SK-N-MC (cell line): ENCODE data around the gene SAPCD1.
"Not testable (repeated sequence)": the region's sequence is repeated elsewhere in the genome, so short reads cannot be mapped to it uniquely, and the experiment has no call there.

ENCODE experiments used
- DNase-seq: peaks from one replicate; pipeline ENCODE4 v3.0.0-alpha.2; 2011; ENCODE audit warnings: low read depth, low spot score
- H3K27ac ChIP-seq: fragments of 200-600 bp; sonication (generic); 2 replicates; pipeline ENCODE4 v1.5.1; 2016; ENCODE audit warnings: mixed run types
- H3K36me3 ChIP-seq: fragments of 200-600 bp; sonication (generic); 2 replicates; pipeline ENCODE4 v1.6.1; 2017; ENCODE audit warnings: antibody characterized with exemption, low read length, mixed read lengths; ENCODE audit not compliant: insufficient read depth
- H3K4me3 ChIP-seq: fragments of 200-600 bp; sonication (generic); 2 replicates; pipeline ENCODE4 v1.5.1; 2016
- H3K9ac ChIP-seq: fragments of 200-600 bp; sonication (generic); 2 replicates; pipeline ENCODE4 v1.8.0; 2017; ENCODE audit warnings: mixed run types, mixed read lengths; ENCODE audit not compliant: insufficient read length
- H3K9me3 ChIP-seq: fragments of 200-600 bp; sonication (generic); 2 replicates; pipeline ENCODE4 v1.6.1; 2017; ENCODE audit warnings: low read depth, mild to moderate bottlenecking, antibody characterized with exemption, low read length, moderate library complexity, mixed read lengths
- EZH2 ChIP-seq: fragments of 200-600 bp; sonication (generic); IDR thresholded peaks from one replicate; pipeline ENCODE4 v1.6.1; 2017; ENCODE audit warnings: antibody characterized with exemption
- FOXP2 ChIP-seq: optimal IDR thresholded peaks from 2 replicates; pipeline ENCODE3; 2011; ENCODE audit warnings: mild to moderate bottlenecking, moderate library complexity; ENCODE audit not compliant: insufficient read depth; ENCODE audit errors: extremely low read length, control extremely low read depth
- POLR2AphosphoS5 ChIP-seq: IDR thresholded peaks from 2 replicates; pipeline ENCODE4 v1.6.1; 2012; ENCODE audit warnings: mild to moderate bottlenecking, low read depth, low read length, borderline replicate concordance

The SAPCD1 gene

DNA sequence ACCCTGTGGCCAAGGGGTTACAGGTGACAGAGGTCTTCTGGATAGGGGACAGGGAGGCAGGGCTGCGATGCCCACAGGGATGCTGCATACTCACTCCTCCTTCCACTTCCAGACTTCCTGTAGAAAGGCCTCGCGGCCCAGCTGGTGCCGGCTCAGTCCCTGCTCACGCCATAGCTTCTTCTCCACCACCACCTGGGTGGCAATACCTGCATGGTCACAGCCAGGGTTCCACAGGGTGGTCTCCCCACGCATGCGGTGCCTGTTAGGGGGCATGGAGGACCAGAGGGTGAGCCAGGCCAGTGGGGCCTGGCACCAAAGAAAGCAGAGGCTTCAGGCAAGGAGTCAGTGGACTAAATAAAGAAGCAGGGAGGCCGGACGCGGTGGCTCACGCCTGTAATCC is 23.0 kb downstream of the SAPCD1 start:
- Histone ChIP-seq H3K27ac (no peak overlapping the region), H3K4me3 (no peak overlapping the region), H3K9ac (no peak overlapping the region), H3K36me3 (peaks cover 75% of the 10 kb centered on the region), H3K9me3 (no peaks in the 10 kb centered on the region)
- TF ChIP-seq FOXP2 (no peak), POLR2AphosphoS5 (no peak), EZH2 (no peak)
- no peak for DNase-seq

DNA sequence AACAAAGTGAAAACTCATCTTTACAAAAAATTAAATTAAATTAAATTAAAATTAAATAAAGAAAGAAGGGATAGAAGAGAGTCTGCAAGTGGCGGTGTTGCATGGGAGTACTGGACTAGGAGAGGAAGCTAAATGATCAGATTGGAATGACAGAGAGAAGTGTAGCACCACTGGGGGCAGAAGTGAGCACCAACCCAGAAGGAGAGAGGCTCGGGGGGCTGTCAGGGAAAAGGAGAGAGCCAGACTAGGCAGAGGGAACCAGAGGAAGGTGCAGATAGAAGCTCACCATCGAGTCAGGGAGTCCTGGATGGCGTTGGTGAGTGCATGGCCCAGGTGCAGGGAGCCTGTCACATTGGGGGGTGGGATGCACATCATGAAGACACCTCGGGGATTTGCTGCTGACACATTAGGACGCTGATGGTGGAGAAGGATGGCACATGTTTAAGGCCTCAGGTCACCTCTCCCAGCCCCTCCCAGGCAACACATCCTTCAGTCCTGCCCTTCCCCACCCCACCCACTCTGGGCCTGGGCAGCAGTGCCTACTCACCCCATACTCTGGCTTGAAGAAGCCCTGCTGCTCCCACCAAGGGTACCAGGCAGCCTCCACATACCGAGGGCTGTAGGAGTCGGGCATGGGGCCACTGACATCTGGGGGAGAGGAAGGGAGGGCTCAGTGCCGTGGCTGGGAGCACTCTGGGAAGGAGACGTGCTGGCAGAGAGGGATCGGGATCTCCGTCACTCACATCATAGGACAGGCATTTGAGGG is 29.1 kb downstream of the SAPCD1 start:
- TF ChIP-seq FOXP2 (no peak), EZH2 (no peak)
- no peak overlapping the region for H3K4me3 ChIP-seq
- no peak for DNase-seq
- H3K9ac ChIP-seq = no peak overlapping the region
- no peak overlapping the region for H3K27ac ChIP-seq
- no peaks in the 10 kb centered on the region for H3K9me3 ChIP-seq
- H3K36me3 ChIP-seq = peaks cover 48% of the 10 kb centered on the region

DNA sequence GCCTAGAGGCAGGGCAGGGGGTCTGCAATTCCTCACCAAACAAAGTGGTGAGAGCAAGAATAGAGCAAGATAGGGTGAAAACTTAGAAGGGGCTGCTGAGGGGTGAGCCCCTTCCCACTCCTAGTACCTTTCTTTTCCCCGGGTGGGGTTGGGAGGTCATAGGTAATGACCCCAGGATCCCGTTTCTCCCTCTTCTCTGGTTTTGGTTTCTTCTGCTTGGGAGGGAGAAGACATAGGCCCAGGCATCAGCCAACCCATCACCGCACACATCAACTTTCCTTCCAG is 29.6 kb downstream of the SAPCD1 start:
- no peaks in the 10 kb centered on the region for H3K9me3 ChIP-seq
- TF ChIP-seq POLR2AphosphoS5 (no peak), FOXP2 (no peak), EZH2 (no peak)
- H3K4me3 ChIP-seq = no peak overlapping the region
- H3K9ac ChIP-seq = no peak overlapping the region
- 0 out of 2 replicates have a peak overlapping the region, but pooled peaks have one; percentile 36 for H3K27ac ChIP-seq
- DNase-seq = no peak
- H3K36me3 ChIP-seq = peaks cover 52% of the 10 kb centered on the region

DNA sequence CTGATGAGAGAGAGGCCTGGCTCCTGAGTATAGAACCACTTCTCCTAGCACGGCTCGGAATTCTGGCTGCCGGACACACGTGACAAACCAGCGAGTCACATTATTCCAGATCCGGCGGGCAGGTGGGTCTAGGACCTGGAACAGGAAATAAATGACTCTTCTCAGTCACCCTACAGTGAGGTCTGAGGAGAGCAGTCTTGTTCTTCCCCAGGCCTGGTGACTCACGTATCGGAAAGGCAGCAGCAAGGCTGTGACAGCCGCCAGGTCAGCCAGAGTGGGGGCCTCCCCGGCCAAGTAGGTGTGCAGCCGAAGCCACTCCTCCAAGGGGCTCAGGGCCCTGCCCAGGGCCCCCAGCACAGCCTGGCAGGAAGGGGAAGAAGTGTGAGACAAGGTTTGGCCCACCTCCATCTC is 30.3 kb downstream of the SAPCD1 start:
- H3K4me3 ChIP-seq = no peak overlapping the region
- DNase-seq = no peak
- TF ChIP-seq FOXP2 (no peak), EZH2 (no peak), POLR2AphosphoS5 (no peak)
- no peaks in the 10 kb centered on the region for H3K9me3 ChIP-seq
- 0 out of 2 replicates have a peak overlapping the region, but pooled peaks have one; percentile 36 for H3K27ac ChIP-seq
- no peak overlapping the region for H3K9ac ChIP-seq
- peaks cover 46% of the 10 kb centered on the region for H3K36me3 ChIP-seq

DNA sequence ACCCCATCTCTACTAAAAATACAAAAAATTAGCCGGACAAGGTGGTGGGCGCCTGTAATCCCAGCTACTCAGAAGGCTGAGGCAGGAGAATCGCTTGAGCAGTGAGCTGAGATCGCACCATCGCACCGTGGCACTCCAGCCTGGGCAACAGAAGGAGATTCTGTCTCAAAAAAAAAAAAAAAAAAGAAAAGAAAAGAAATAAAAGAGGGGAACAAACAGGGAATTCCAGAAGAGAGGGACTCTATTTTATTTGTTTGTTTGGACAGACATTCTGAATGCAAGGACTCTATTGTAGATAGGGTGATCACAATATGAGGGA is 31.4 kb downstream of the SAPCD1 start:
- Histone ChIP-seq H3K9ac (peak overlapping the region; percentile 98), H3K27ac (peak overlapping the region; percentile 86), H3K36me3 (peaks cover 46% of the 10 kb centered on the region), H3K4me3 (peak overlapping the region; percentile 98)
- not testable (repeated sequence) for H3K9me3 ChIP-seq, DNase-seq

DNA sequence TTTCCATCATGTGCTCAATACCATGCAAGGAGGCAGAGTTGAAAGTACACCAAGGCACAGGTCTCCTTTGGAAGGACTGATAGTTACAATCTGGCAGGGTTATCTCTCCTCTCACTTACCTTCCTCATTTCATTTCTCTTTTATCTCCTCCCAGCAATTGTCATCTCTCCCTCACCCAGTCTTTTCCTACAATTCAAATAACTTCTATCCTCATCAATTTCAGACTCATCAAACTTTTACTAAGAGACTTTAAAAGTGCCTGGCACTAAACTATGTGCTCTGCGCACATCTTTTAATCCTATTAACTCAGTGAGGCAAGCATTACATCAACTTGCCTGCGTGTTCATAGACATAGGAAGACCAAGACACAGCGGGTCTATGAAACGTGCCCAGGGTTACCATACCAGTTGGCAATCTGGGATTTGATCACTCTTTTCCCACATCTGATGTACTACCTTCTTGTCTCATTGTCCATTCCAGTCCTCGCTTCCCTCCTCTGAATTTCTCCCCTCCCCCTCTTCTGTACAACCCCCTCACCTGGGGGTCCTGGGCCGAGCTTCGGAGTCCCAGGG is 31.9 kb downstream of the SAPCD1 start:
- no peak for DNase-seq
- TF ChIP-seq FOXP2 = no peak
- H3K4me3 ChIP-seq = peak overlapping the region; percentile 98
- peak overlapping the region; percentile 98 for H3K9ac ChIP-seq
- no peaks in the 10 kb centered on the region for H3K9me3 ChIP-seq
- peak overlapping the region; percentile 86 for H3K27ac ChIP-seq
- H3K36me3 ChIP-seq = peaks cover 42% of the 10 kb centered on the region

DNA sequence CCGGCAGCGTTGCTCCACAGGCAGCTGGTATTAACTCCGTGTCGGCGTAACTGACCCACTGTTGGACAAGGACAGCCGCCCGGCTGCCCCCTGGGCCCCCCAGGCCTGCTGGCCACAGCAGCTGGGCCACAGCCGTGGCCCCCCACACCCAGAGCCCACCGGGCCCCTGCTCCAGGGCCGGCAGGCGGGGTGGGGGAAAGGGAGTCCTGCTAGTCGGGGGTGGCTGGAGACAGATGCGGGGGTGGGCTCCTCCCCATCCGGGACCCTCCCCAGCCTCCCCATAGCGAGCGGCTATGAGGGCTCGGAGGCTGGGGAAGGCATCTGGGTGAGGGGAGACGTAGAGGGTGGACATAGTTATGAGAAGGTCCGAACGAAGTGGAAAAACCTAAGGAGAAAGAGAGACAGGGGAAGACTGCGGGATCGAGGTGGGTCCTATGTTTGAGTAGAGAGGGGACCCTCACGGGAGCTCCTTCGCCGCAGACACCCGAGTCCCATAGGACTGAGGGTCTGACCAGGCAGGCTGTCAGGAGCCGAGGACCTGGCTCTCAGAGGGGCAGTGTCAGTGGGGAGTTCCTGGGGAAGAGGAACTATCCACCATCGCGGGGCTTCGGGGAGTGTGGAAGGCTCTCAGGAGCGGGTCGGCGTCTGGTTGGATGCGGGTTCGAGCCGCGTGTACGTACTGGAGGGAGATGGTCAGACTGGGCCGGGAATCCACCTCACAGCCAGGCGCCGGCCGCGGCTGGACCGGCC is 32.6 kb downstream of the SAPCD1 start:
- TF ChIP-seq POLR2AphosphoS5 = 0 out of 2 replicates have a peak, but pooled peaks have one; percentile 10
- TF ChIP-seq FOXP2 = no peak
- Histone ChIP-seq H3K27ac (peak overlapping the region; percentile 86), H3K4me3 (peak overlapping the region; percentile 98), H3K9me3 (no peaks in the 10 kb centered on the region), H3K9ac (peak overlapping the region; percentile 98), H3K36me3 (peaks cover 37% of the 10 kb centered on the region)
- no peak for DNase-seq

DNA sequence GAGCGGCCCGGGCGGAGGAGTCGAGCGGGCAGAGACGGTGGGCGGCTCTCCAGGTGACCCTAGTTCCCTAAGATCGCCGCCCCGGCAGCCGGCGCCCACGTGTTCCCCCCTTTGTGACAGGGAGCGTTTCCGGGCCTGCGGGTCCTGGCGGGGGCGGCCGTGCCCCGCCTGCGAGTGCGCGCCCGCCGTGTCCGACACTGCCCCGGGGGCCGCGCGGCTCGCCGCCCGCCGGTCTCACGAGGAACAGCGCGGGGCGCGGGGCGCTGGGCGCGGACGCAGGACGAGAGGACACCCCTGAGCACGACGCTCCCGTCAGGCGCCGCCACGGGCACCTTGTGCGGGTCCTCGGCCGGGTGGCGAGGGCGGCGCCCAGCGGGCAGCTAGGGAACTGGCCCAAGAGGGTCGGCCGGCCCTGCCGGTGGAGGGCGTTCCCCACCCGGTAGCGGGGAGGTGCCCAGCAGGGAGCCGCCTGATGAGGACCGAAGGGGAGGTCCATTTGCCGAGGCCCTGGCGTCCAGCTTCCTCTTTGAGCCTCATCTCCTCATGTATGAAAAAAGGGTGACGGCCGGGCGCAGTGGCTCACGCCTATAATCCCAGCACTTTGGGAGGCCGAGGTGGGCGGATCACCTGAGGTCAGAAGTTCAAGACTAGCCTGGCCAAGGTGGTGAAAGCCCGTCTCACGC is 33.3 kb downstream of the SAPCD1 start, which contains the start of gene VARS1:
Gene VARS1, minus strand, starts transcription at position 137 of the 683 bp plus-strand sequence. CDS start 535 bp downstream, outside the sequence.
- Histone ChIP-seq H3K27ac (peak within 1 kb of the TSS; percentile 86), H3K4me3 (peak within 1 kb of the TSS; percentile 98), H3K36me3 (peaks cover 30% of the 10 kb centered on the region), H3K9me3 (no peaks in the 10 kb centered on the region), H3K9ac (peak within 1 kb of the TSS; percentile 98)
- TF ChIP-seq EZH2 (no peak), POLR2AphosphoS5 (peak; percentile 59)
- no peak for DNase-seq
